ENCODE measurements around the gene ZAP70.

DNA sequence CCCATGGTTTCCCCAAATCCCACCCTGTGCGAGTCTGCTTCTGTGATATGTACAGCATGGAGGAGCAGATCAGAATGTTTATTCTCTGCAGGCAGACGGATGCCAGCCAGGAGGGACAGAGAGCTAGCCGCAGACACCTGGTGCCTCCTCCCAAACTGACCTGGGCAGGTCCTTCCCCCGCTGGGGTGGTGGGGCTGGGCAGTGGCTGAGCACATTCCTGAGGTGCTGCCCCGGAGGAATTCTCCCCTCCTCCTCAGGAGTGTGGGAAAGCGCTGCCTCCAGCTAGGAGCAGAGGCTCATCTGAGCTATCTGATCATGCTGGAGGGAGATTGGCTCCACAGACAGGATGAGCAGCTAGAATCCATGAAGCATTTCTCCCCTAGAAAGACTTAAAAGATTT lies 22.2 kb upstream of the ZAP70 start:
- TF ChIP-seq CTCF (IDR thresholded peaks at IDR 0.05) (no peak), POLR2A (IDR thresholded peaks at IDR 0.05) (no peak)

All from ovary (tissue), 3 donors.